DOHH2 (cell line): ENCODE data around the gene ALG12.

Source experiments
- H3F3A ChIP-seq: fragments of 200-600 bp; sonication (generic), shearing (Covaris generic); 2 replicates; pipeline ENCODE4 v1.6.0; 2016; ENCODE audit warnings: antibody characterized with exemption, mild to moderate bottlenecking; ENCODE audit not compliant: control insufficient read depth, insufficient read depth
- H3K27ac ChIP-seq: fragments of 200-600 bp; sonication (generic); 2 replicates; pipeline ENCODE4 v1.5.1; 2014; ENCODE audit warnings: low read depth, mild to moderate bottlenecking, low read length, moderate library complexity
- H3K27me3 ChIP-seq: fragments of 200-600 bp; sonication (generic); 2 replicates; pipeline ENCODE4 v1.6.1; 2014; ENCODE audit warnings: mild to moderate bottlenecking, low read length, mixed read lengths; ENCODE audit not compliant: control insufficient read depth
- H3K36me3 ChIP-seq: fragments of 200-600 bp; sonication (generic); 2 replicates; pipeline ENCODE4 v1.6.1; 2014; ENCODE audit warnings: mild to moderate bottlenecking, low read length, moderate library complexity, mixed read lengths; ENCODE audit not compliant: control insufficient read depth
- H3K4me1 ChIP-seq: fragments of 200-600 bp; sonication (generic); 2 replicates; pipeline ENCODE4 v1.6.1; 2014; ENCODE audit warnings: mild to moderate bottlenecking, low read length, mixed read lengths; ENCODE audit not compliant: control insufficient read depth
- H3K4me2 ChIP-seq: fragments of 200-600 bp; sonication (generic); 2 replicates; pipeline ENCODE4 v1.6.0; 2014; ENCODE audit warnings: mild to moderate bottlenecking, low read length, moderate library complexity
- H3K4me3 ChIP-seq: fragments of 200-600 bp; sonication (generic); 2 replicates; pipeline ENCODE4 v1.5.1; 2014; ENCODE audit warnings: mild to moderate bottlenecking, low read length, mixed read lengths
- H3K79me2 ChIP-seq: fragments of 200-600 bp; sonication (generic); 2 replicates; pipeline ENCODE4 v1.6.1; 2014; ENCODE audit warnings: mild to moderate bottlenecking, low read length, mixed read lengths; ENCODE audit not compliant: control insufficient read depth
- H3K9me2 ChIP-seq: fragments of 200-600 bp; sonication (generic); replicated peaks from 2 replicates; pipeline ENCODE4 v1.6.1; 2014; ENCODE audit warnings: mild to moderate bottlenecking, low read length, mixed read lengths; ENCODE audit not compliant: control insufficient read depth
- H3K9me3 ChIP-seq: fragments of 200-600 bp; sonication (generic); 2 replicates; pipeline ENCODE4 v1.6.1; 2014; ENCODE audit warnings: antibody characterized with exemption, low read length, mixed read lengths; ENCODE audit not compliant: control insufficient read depth, insufficient read depth
- H4K20me1 ChIP-seq: fragments of 200-600 bp; sonication (generic); 2 replicates; pipeline ENCODE4 v1.6.0; 2014; ENCODE audit warnings: low read depth, mild to moderate bottlenecking, antibody characterized with exemption, low read length, moderate library complexity; ENCODE audit not compliant: control insufficient read depth, insufficient read depth
- EZH2phosphoT487 ChIP-seq: fragments of 200-600 bp; sonication (generic); IDR thresholded peaks from 2 replicates; pipeline ENCODE4 v1.6.1; 2017; ENCODE audit warnings: borderline replicate concordance, mild to moderate bottlenecking, antibody characterized with exemption, low read length, moderate library complexity, mixed read lengths
- TF ChIP-seq, protein P1 (sequence below): fragments of 200-600 bp; sonication (generic); IDR thresholded peaks from one replicate; pipeline ENCODE4 v1.5.1; 2014; ENCODE audit warnings: antibody characterized with exemption, mild to moderate bottlenecking, low read depth, low read length; ENCODE audit not compliant: poor library complexity, severe bottlenecking

ALG12 gene

GRCh38 chr22:49866646-49867045, 51.6 kb downstream of the ALG12 start:
- H3K4me3 ChIP-seq, result no peak overlapping the region
- no peaks in the 10 kb centered on the region for H3K9me2 ChIP-seq
- peaks cover 9% of the 10 kb centered on the region; the same call in 1 of the 2 replicates for H4K20me1 ChIP-seq
- no peak overlapping the region for H3K4me2 ChIP-seq
- no peak overlapping the region for H3K27ac ChIP-seq
- no peaks in the 10 kb centered on the region for H3K4me1 ChIP-seq
- TF ChIP-seq, protein P1, sequence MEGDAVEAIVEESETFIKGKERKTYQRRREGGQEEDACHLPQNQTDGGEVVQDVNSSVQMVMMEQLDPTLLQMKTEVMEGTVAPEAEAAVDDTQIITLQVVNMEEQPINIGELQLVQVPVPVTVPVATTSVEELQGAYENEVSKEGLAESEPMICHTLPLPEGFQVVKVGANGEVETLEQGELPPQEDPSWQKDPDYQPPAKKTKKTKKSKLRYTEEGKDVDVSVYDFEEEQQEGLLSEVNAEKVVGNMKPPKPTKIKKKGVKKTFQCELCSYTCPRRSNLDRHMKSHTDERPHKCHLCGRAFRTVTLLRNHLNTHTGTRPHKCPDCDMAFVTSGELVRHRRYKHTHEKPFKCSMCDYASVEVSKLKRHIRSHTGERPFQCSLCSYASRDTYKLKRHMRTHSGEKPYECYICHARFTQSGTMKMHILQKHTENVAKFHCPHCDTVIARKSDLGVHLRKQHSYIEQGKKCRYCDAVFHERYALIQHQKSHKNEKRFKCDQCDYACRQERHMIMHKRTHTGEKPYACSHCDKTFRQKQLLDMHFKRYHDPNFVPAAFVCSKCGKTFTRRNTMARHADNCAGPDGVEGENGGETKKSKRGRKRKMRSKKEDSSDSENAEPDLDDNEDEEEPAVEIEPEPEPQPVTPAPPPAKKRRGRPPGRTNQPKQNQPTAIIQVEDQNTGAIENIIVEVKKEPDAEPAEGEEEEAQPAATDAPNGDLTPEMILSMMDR, result no peak
- TF ChIP-seq EZH2phosphoT487, result no peak
- H3K36me3 ChIP-seq, result peaks cover 34% of the 10 kb centered on the region
- H3F3A ChIP-seq, result 0 out of 2 replicates have a peak, but pooled peaks cover 4% of the 10 kb centered on the region
- H3K27me3 ChIP-seq, result no peaks in the 10 kb centered on the region
- H3K9me3 ChIP-seq, result no peaks in the 10 kb centered on the region
- peaks cover 99% of the 10 kb centered on the region for H3K79me2 ChIP-seq

DNA sequence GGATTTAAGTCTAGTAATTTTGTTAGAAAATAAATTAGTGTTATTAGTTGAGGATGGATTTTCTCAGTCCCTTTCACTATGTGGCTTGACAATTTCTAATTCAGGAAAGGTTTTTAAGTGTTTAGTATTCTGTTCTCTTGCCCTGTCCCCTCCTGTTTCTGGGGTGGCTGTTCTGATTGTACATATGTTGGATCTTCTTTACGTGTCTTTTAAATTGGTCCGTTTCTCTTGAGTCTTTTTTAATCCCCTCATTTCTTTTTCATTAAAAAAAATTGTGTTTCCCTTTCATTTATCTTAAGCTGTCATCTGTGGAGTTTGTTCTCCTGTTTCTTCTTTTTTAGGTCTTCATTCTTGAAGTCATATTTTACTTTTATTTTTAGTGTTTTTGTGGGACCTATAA, 52.1 kb downstream of the ALG12 start:
- H3K4me2 ChIP-seq, result no peak overlapping the region

GRCh38 chr22:49865156-49865555, 53.1 kb downstream of the ALG12 start:
- no peaks in the 10 kb centered on the region for H3K9me2 ChIP-seq
- peaks cover 7% of the 10 kb centered on the region; the same call in 1 of the 2 replicates for H4K20me1 ChIP-seq
- no peak overlapping the region for H3K4me3 ChIP-seq
- H3K36me3 ChIP-seq, result peaks cover 34% of the 10 kb centered on the region
- H3K27me3 ChIP-seq, result no peaks in the 10 kb centered on the region
- H3K4me1 ChIP-seq, result no peaks in the 10 kb centered on the region
- H3K79me2 ChIP-seq, result peaks cover 100% of the 10 kb centered on the region
- H3F3A ChIP-seq, result 0 out of 2 replicates have a peak, but pooled peaks cover 4% of the 10 kb centered on the region
- no peak overlapping the region for H3K27ac ChIP-seq
- no peak overlapping the region for H3K4me2 ChIP-seq
- TF ChIP-seq, protein P1, result no peak
- no peak for TF ChIP-seq EZH2phosphoT487
- H3K9me3 ChIP-seq, result no peaks in the 10 kb centered on the region

More for the DNA sequence above, 52.1 kb downstream of the ALG12 start:
- Histone ChIP-seq H3K4me3 (no peak overlapping the region), H3K9me3 (no peaks in the 10 kb centered on the region), H4K20me1 (peaks cover 9% of the 10 kb centered on the region; the same call in 1 of the 2 replicates), H3F3A (0 out of 2 replicates have a peak, but pooled peaks cover 4% of the 10 kb centered on the region), H3K79me2 (peaks cover 100% of the 10 kb centered on the region), H3K27ac (no peak overlapping the region), H3K4me1 (no peaks in the 10 kb centered on the region), H3K36me3 (peaks cover 34% of the 10 kb centered on the region), H3K9me2 (no peaks in the 10 kb centered on the region), H3K27me3 (no peaks in the 10 kb centered on the region)
- TF ChIP-seq, protein P1, result no peak
- no peak for TF ChIP-seq EZH2phosphoT487
